Neural progenitor cell (in vitro differentiated cells): ENCODE data around the gene BUD13. TPM values are rescaled to one million over a fixed set of nuclear protein-coding genes. Genes with fewer than 3 reads are reported as not detected.

Experiments
- DNase-seq: peaks from one replicate; pipeline ENCODE4 v3.0.0-alpha.2; 2016; ENCODE audit warnings: low spot score
- H2AFZ ChIP-seq: fragments of 200-600 bp; sonication (generic); replicated peaks from 2 replicates; pipeline ENCODE4 v1.6.1; 2016; ENCODE audit warnings: antibody characterized with exemption
- H3F3A ChIP-seq: fragments of 200-600 bp; sonication (generic); 2 replicates; pipeline ENCODE4 v1.6.1; 2016; ENCODE audit warnings: antibody characterized with exemption, low read depth
- H3K27ac ChIP-seq: fragments of 200-600 bp; sonication (generic); 2 replicates; pipeline ENCODE4 v1.5.1; 2016; ENCODE audit warnings: mild to moderate bottlenecking
- H3K27me3 ChIP-seq: fragments of 200-600 bp; sonication (generic); 2 replicates; pipeline ENCODE4 v1.6.1; 2016; ENCODE audit warnings: mild to moderate bottlenecking, moderate library complexity
- H3K36me3 ChIP-seq: fragments of 200-600 bp; sonication (generic); 2 replicates; pipeline ENCODE4 v1.5.1; 2016
- H3K4me1 ChIP-seq: fragments of 200-600 bp; sonication (generic); 2 replicates; pipeline ENCODE4 v1.6.1; 2016; ENCODE audit warnings: mixed run types
- H3K4me2 ChIP-seq: fragments of 200-600 bp; sonication (generic); 2 replicates; pipeline ENCODE4 v1.6.1; 2016
- H3K4me3 ChIP-seq: fragments of 200-600 bp; sonication (generic); 2 replicates; pipeline ENCODE4 v1.5.1; 2016
- H3K79me2 ChIP-seq: fragments of 200-600 bp; sonication (generic); 2 replicates; pipeline ENCODE4 v1.6.1; 2016; ENCODE audit warnings: low read depth
- H3K9ac ChIP-seq: fragments of 200-600 bp; sonication (generic); 2 replicates; pipeline ENCODE4 v1.6.1; 2016
- H3K9me3 ChIP-seq: fragments of 200-600 bp; sonication (generic); 2 replicates; pipeline ENCODE4 v1.5.1; 2016; ENCODE audit warnings: low read depth
- H4K20me1 ChIP-seq: fragments of 200-600 bp; sonication (generic); 2 replicates; pipeline ENCODE4 v1.6.1; 2016; ENCODE audit warnings: low read depth
- H3K27ac Mint-ChIP-seq: 3 replicates; pipeline ENCODE4 v1.8.0; 2021; ENCODE audit warnings: mixed read lengths
- H3K27me3 Mint-ChIP-seq: 2 replicates; pipeline ENCODE4 v1.8.0; 2022; ENCODE audit warnings: low read depth, mild to moderate bottlenecking, inconsistent platforms, moderate library complexity, mixed read lengths; ENCODE audit not compliant: insufficient read depth
- H3K36me3 Mint-ChIP-seq: 3 replicates; pipeline ENCODE4 v1.8.0; 2021; ENCODE audit warnings: mixed read lengths
- H3K4me1 Mint-ChIP-seq: 3 replicates; pipeline ENCODE4 v1.8.0; 2021; ENCODE audit warnings: mixed read lengths
- H3K4me3 Mint-ChIP-seq: 3 replicates; pipeline ENCODE4 v1.8.0; 2021; ENCODE audit warnings: mild to moderate bottlenecking, moderate library complexity, mixed read lengths
- H3K9me3 Mint-ChIP-seq: 3 replicates; pipeline ENCODE4 v1.8.0; 2020; ENCODE audit warnings: mixed read lengths
- CTCF ChIP-seq: fragments of 200-600 bp; sonication (generic); IDR thresholded peaks from 2 replicates; pipeline ENCODE4 v1.5.1; 2017; ENCODE audit warnings: antibody characterized with exemption, mild to moderate bottlenecking
- EZH2 ChIP-seq: fragments of 200-600 bp; sonication (generic); IDR thresholded peaks from 2 replicates; pipeline ENCODE4 v1.6.1; 2017; ENCODE audit warnings: antibody characterized with exemption, mild to moderate bottlenecking, moderate library complexity
- EZH2phosphoT487 ChIP-seq: fragments of 200-600 bp; sonication (generic); IDR thresholded peaks from 2 replicates; pipeline ENCODE4 v1.6.1; 2017; ENCODE audit warnings: antibody characterized with exemption
- total RNA-seq: library from RNA; depleted of rRNA; stranded (reverse); fragments of >200 nt; gene quantifications from 2 replicates; pipeline ENCODE4 v1.2.3, GENCODE V29; 2015; ENCODE audit warnings: low replicate concordance

BUD13 gene
- total RNA-seq, 1 donor from 2014 or later, result 31.5 TPM

- Histone ChIP-seq H3K4me3 (no peak overlapping the region), H3K27me3 (no peaks in the 10 kb centered on the region), H3K4me1 (no peaks in the 10 kb centered on the region), H3K9me3 (no peaks in the 10 kb centered on the region), H3K79me2 (no peaks in the 10 kb centered on the region), H3K4me2 (no peak overlapping the region), H3K9ac (no peak overlapping the region), H2AFZ (no peak overlapping the region), H3K27ac (no peak overlapping the region), H3K36me3 (no peaks in the 10 kb centered on the region), H3F3A (no peaks in the 10 kb centered on the region), H4K20me1 (no peaks in the 10 kb centered on the region)
- Mint-ChIP-seq H3K9me3 (peaks cover 4% of the 10 kb centered on the region), H3K4me3 (no peak overlapping the region), H3K27ac (no peak overlapping the region), H3K4me1 (no peaks in the 10 kb centered on the region), H3K27me3 (no peaks in the 10 kb centered on the region), H3K36me3 (no peaks in the 10 kb centered on the region)
- TF ChIP-seq CTCF (no peak), EZH2 (no peak), EZH2phosphoT487 (no peak)
- no peak for DNase-seq
Measured at GRCh38 chr11:116800610-116801009, 27.8 kb upstream of the BUD13 start.

- H3K4me3 Mint-ChIP-seq, result no peak overlapping the region
- no peaks in the 10 kb centered on the region for H3K36me3 Mint-ChIP-seq
- Histone ChIP-seq H3K4me1 (no peaks in the 10 kb centered on the region), H2AFZ (no peak overlapping the region), H3K4me2 (no peak overlapping the region), H4K20me1 (no peaks in the 10 kb centered on the region), H3K27me3 (no peaks in the 10 kb centered on the region), H3K36me3 (no peaks in the 10 kb centered on the region), H3K4me3 (no peak overlapping the region), H3K79me2 (no peaks in the 10 kb centered on the region), H3K27ac (no peak overlapping the region), H3F3A (no peaks in the 10 kb centered on the region), H3K9ac (no peak overlapping the region), H3K9me3 (no peaks in the 10 kb centered on the region)
- H3K27me3 Mint-ChIP-seq, result peaks cover 2% of the 10 kb centered on the region
- TF ChIP-seq EZH2phosphoT487 (no peak), CTCF (no peak), EZH2 (no peak)
- no peak overlapping the region for H3K27ac Mint-ChIP-seq
- H3K4me1 Mint-ChIP-seq, result no peaks in the 10 kb centered on the region
- no peak for DNase-seq
- peaks cover 4% of the 10 kb centered on the region for H3K9me3 Mint-ChIP-seq
Measured at GRCh38 chr11:116798368-116798767, 25.6 kb upstream of the BUD13 start.

DNA sequence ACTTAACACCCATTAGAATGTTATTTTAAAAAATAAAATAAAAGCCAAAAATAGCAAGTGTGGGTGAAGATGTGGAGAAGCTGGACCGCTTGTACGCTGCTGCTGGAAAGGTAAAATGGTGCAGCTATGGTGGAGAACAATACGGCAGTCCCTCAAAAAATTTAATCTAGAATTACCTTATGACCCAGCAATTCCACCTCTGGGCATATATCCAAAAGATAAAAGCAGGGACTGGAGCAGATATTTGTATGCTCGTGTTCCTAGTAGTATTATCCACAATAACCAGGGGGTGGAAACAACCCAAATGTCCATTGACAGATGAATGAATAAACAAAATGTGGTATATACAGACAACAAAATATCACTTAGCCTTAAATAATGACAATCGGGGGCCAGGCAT lies 25.0 kb upstream of the BUD13 start:
- no peaks in the 10 kb centered on the region for H4K20me1 ChIP-seq
- Mint-ChIP-seq H3K27me3 (peaks cover 2% of the 10 kb centered on the region), H3K4me3 (no peak overlapping the region), H3K9me3 (peaks cover 4% of the 10 kb centered on the region), H3K4me1 (no peaks in the 10 kb centered on the region), H3K27ac (no peak overlapping the region), H3K36me3 (no peaks in the 10 kb centered on the region)
- no peak overlapping the region for H2AFZ ChIP-seq
- no peak overlapping the region for H3K4me3 ChIP-seq
- H3K9ac ChIP-seq, result no peak overlapping the region
- DNase-seq, result no peak
- no peak overlapping the region for H3K27ac ChIP-seq
- TF ChIP-seq CTCF (no peak), EZH2 (no peak), EZH2phosphoT487 (no peak)
- H3K4me2 ChIP-seq, result no peak overlapping the region
- H3K9me3 ChIP-seq, result no peaks in the 10 kb centered on the region
- peaks cover under 1% of the 10 kb centered on the region for H3K4me1 ChIP-seq
- H3K36me3 ChIP-seq, result no peaks in the 10 kb centered on the region
- H3K79me2 ChIP-seq, result no peaks in the 10 kb centered on the region
- H3K27me3 ChIP-seq, result no peaks in the 10 kb centered on the region
- H3F3A ChIP-seq, result no peaks in the 10 kb centered on the region

- H4K20me1 ChIP-seq, result no peaks in the 10 kb centered on the region
- no peaks in the 10 kb centered on the region for H3K4me1 Mint-ChIP-seq
- H3K27ac ChIP-seq, result no peak overlapping the region
- no peak overlapping the region for H3K4me3 Mint-ChIP-seq
- H3K27ac Mint-ChIP-seq, result no peak overlapping the region
- no peaks in the 10 kb centered on the region for H3K36me3 Mint-ChIP-seq
- no peak for DNase-seq
- H3K27me3 Mint-ChIP-seq, result peaks cover 2% of the 10 kb centered on the region
- no peaks in the 10 kb centered on the region for H3K79me2 ChIP-seq
- H3K4me3 ChIP-seq, result no peak overlapping the region
- H3K4me1 ChIP-seq, result peaks cover 5% of the 10 kb centered on the region
- no peaks in the 10 kb centered on the region for H3F3A ChIP-seq
- H3K36me3 ChIP-seq, result no peaks in the 10 kb centered on the region
- H3K9me3 Mint-ChIP-seq, result peaks cover 4% of the 10 kb centered on the region
- no peaks in the 10 kb centered on the region for H3K9me3 ChIP-seq
- no peak overlapping the region for H2AFZ ChIP-seq
- H3K9ac ChIP-seq, result no peak overlapping the region
- no peaks in the 10 kb centered on the region for H3K27me3 ChIP-seq
- H3K4me2 ChIP-seq, result no peak overlapping the region
- TF ChIP-seq EZH2phosphoT487 (no peak), EZH2 (no peak), CTCF (no peak)
Measured at GRCh38 chr11:116796548-116796947, 23.8 kb upstream of the BUD13 start.
